Gastrocnemius medialis (tissue), 4 donors: ENCODE measurements around the gene COL23A1.

Experiments
- POLR2A ChIP-seq, 2 donors: fragments of 450-650 bp; IDR thresholded peaks; one replicate each; pipeline ENCODE4 v1.6.1; 2017; ENCODE audit warnings: antibody characterized with exemption in 2 of 2, mild to moderate bottlenecking in 2 of 2, moderate library complexity in 2 of 2
- TF ChIP-seq, protein P1 (sequence below), 5 experiments: fragments of 450-650 bp in 3 of 5; fragments of 200-600 bp in 2 of 5; sonication (generic) in 2 of 5; IDR thresholded peaks in 4 of 5; conservative IDR thresholded peaks in 1 of 5; 1 replicate in 4 of 5; 2 replicates in 1 of 5; pipeline ENCODE4 v1.5.1; 2016 to 2019; ENCODE audit warnings: antibody characterized with exemption in 5 of 5, mild to moderate bottlenecking in 3 of 5, moderate library complexity in 3 of 5

DNA sequence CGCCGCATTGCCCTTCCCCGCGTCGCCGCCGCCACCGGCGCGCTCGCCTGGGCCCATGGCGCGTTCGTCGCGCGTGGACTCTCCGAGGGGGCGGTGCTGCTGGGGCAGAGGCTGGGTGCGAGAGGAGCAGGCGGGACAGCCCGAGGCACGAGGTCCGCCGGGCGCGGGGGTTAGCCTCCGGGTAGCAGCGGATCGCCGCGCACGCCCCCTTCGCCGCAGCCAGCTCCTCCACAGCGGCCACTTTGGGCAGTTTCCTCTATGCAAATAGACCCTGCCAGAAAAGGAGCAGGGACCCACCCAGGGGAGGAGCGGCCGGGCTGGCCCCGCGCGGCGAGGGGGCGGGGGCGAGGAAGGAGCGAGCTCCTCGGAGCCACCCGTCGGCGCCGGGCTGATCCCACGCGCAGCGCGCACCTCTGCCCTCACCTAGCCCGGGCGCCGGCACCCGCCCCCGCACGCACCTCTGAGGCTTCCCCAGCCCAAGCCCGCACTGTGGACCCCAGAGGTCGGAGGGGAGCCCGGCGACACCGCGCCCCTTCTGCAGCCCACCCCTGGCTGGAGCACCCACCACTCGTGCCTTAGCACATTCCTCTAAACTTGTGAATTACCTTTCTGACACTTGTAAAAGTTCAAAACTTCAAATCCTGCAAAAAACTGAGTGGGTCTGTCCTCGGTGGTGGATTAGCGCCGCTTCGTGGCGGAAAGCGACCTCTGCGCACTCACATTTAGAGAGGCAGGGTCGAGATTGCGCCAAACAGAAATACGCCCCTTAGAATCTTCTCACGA is at the start of gene COL23A1:
- TF ChIP-seq POLR2A (IDR thresholded peaks at IDR 0.05), result peak; percentile 16 to 18
- TF ChIP-seq, protein P1, sequence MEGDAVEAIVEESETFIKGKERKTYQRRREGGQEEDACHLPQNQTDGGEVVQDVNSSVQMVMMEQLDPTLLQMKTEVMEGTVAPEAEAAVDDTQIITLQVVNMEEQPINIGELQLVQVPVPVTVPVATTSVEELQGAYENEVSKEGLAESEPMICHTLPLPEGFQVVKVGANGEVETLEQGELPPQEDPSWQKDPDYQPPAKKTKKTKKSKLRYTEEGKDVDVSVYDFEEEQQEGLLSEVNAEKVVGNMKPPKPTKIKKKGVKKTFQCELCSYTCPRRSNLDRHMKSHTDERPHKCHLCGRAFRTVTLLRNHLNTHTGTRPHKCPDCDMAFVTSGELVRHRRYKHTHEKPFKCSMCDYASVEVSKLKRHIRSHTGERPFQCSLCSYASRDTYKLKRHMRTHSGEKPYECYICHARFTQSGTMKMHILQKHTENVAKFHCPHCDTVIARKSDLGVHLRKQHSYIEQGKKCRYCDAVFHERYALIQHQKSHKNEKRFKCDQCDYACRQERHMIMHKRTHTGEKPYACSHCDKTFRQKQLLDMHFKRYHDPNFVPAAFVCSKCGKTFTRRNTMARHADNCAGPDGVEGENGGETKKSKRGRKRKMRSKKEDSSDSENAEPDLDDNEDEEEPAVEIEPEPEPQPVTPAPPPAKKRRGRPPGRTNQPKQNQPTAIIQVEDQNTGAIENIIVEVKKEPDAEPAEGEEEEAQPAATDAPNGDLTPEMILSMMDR (IDR thresholded peaks at IDR 0.05 in 4 of 5, conservative IDR thresholded peaks at IDR 0.05 in 1 of 5), result peak; percentile 42 to 73 (median 64)
